ENCODE results near the gene POLR1G.

The POLR1G gene

GRCh38 chr19:45444318-45445041 is 38.0 kb downstream of the POLR1G start:
- Histone ChIP-seq H3K4me3 (ENCODE audit: low read depth in 1 of 2, low read length in 2 of 2) (peak overlapping the region; percentile 54 to 61), H3K9me3 (ENCODE audit: control insufficient read depth in 1 of 2, low read length in 2 of 2) (no peaks in the 10 kb centered on the region), H3K9ac (ENCODE audit: low read depth in 1 of 2, low read length in 2 of 2) (peak overlapping the region; percentile 60 to 81), H3K27me3 (ENCODE audit: control insufficient read depth in 1 of 2, insufficient read depth in 2 of 2, low read length in 2 of 2) (no peaks in the 10 kb centered on the region), H3K4me1 (ENCODE audit: control insufficient read depth in 1 of 2, insufficient read depth in 2 of 2, low read length in 2 of 2) (peaks cover 32 to 46% of the 10 kb centered on the region in 2 donors), H3K27ac (ENCODE audit: low read depth, low read length) (peak overlapping the region; percentile 73), H3K36me3 (ENCODE audit: control insufficient read depth in 1 of 2, insufficient read depth in 2 of 2, low read length in 2 of 2) (no peaks in the 10 kb centered on the region)

DNA sequence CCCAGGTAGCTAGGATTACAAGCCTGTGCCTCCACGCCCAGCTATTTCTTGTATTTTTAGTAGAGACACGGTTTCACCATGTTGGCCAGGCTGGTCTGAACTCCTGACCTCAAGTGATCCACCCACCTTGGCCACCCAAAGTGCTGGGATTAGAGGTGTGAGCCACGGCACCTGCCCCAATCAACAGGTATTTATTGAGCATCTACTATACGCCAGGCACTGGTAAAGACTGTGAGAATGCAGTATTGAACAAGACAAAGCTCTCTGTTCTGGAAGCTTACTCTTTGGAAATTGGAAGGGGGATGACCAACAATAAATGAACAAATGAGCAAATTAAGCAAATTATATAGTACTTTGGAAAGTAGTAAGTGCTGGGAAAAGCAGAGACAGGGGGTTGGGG is 38.7 kb downstream of the POLR1G start:
- no peak overlapping the region for H3K27ac ChIP-seq (ENCODE audit: low read depth, low read length)
- no peak overlapping the region for H3K4me3 ChIP-seq (ENCODE audit: low read depth in 1 of 2, low read length in 2 of 2)
- H3K9ac ChIP-seq (ENCODE audit: low read depth in 1 of 2, low read length in 2 of 2) = no peak overlapping the region
- H3K36me3 ChIP-seq (ENCODE audit: control insufficient read depth in 1 of 2, insufficient read depth in 2 of 2, low read length in 2 of 2) = no peaks in the 10 kb centered on the region
- H3K4me1 ChIP-seq (ENCODE audit: control insufficient read depth in 1 of 2, insufficient read depth in 2 of 2, low read length in 2 of 2) = peaks cover 33 to 50% of the 10 kb centered on the region in 2 donors
- no peaks in the 10 kb centered on the region for H3K9me3 ChIP-seq (ENCODE audit: control insufficient read depth in 1 of 2, low read length in 2 of 2)
- H3K27me3 ChIP-seq (ENCODE audit: control insufficient read depth in 1 of 2, insufficient read depth in 2 of 2, low read length in 2 of 2) = no peaks in the 10 kb centered on the region

- Histone ChIP-seq H3K27ac (ENCODE audit: low read depth, low read length) (no peak overlapping the region), H3K4me3 (ENCODE audit: low read depth in 1 of 2, low read length in 2 of 2) (no peak overlapping the region)
Measured at GRCh38 chr19:45446295-45446694, 39.9 kb downstream of the POLR1G start.

DNA sequence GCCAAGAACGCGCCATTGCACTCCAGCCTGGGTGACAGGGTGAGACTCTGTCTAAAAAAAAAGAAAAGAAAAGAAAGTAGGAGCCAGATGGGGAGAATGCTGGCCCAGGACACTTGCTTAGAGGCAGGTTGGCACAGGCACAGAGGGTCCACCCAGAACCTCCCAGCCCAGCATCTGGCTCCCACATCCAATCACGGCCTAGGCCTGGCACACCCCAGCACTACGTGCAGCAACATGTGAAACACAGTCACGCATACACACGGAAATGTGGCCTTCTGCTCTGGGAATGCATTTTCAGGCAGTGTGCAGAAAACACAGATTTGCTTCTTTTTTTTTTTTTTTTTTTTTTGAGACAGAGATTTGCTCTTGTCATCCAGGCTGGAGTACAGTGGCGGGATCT is 40.5 kb downstream of the POLR1G start:
- H3K4me3 ChIP-seq (ENCODE audit: low read depth in 1 of 2, low read length in 2 of 2) = no peak overlapping the region
- peaks cover 40 to 55% of the 10 kb centered on the region in 2 donors for H3K4me1 ChIP-seq (ENCODE audit: control insufficient read depth in 1 of 2, insufficient read depth in 2 of 2, low read length in 2 of 2)
- peak overlapping the region in 1 of 2 donors; percentile 16 for H3K9ac ChIP-seq (ENCODE audit: low read depth in 1 of 2, low read length in 2 of 2)
- H3K36me3 ChIP-seq (ENCODE audit: control insufficient read depth in 1 of 2, insufficient read depth in 2 of 2, low read length in 2 of 2) = no peaks in the 10 kb centered on the region
- H3K9me3 ChIP-seq (ENCODE audit: control insufficient read depth in 1 of 2, low read length in 2 of 2) = no peaks in the 10 kb centered on the region
- H3K27me3 ChIP-seq (ENCODE audit: control insufficient read depth in 1 of 2, insufficient read depth in 2 of 2, low read length in 2 of 2) = no peaks in the 10 kb centered on the region
- no peak overlapping the region for H3K27ac ChIP-seq (ENCODE audit: low read depth, low read length)

More at GRCh38 chr19:45446295-45446694, 39.9 kb downstream of the POLR1G start:
- no peak overlapping the region for H3K9ac ChIP-seq (ENCODE audit: low read depth in 1 of 2, low read length in 2 of 2)
- no peaks in the 10 kb centered on the region for H3K36me3 ChIP-seq (ENCODE audit: control insufficient read depth in 1 of 2, insufficient read depth in 2 of 2, low read length in 2 of 2)
- no peaks in the 10 kb centered on the region for H3K9me3 ChIP-seq (ENCODE audit: control insufficient read depth in 1 of 2, low read length in 2 of 2)
- H3K4me1 ChIP-seq (ENCODE audit: control insufficient read depth in 1 of 2, insufficient read depth in 2 of 2, low read length in 2 of 2) = peaks cover 35 to 52% of the 10 kb centered on the region in 2 donors
- no peaks in the 10 kb centered on the region for H3K27me3 ChIP-seq (ENCODE audit: control insufficient read depth in 1 of 2, insufficient read depth in 2 of 2, low read length in 2 of 2)

DNA sequence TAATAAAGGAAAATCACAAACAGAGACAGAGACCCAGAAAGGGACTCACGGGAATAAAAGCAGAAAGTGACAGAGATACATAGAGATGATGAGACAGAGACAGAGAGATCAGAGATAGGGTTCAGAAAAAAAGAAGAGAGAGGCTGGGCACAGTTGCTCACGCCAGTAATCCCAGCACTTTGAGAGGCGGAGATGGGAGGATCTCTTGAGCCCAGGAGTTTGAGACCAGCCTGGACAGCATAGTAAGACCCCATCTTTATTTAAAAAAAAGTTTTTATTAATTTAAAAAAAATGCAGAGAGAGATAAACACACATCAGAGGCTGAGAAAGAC is 41.9 kb downstream of the POLR1G start:
- no peak overlapping the region for H3K9ac ChIP-seq (ENCODE audit: low read depth in 1 of 2, low read length in 2 of 2)
- H3K4me3 ChIP-seq (ENCODE audit: low read depth in 1 of 2, low read length in 2 of 2) = no peak overlapping the region
- no peaks in the 10 kb centered on the region for H3K9me3 ChIP-seq (ENCODE audit: control insufficient read depth in 1 of 2, low read length in 2 of 2)
- H3K4me1 ChIP-seq (ENCODE audit: control insufficient read depth in 1 of 2, insufficient read depth in 2 of 2, low read length in 2 of 2) = peaks cover 34 to 48% of the 10 kb centered on the region in 2 donors
- H3K27ac ChIP-seq (ENCODE audit: low read depth, low read length) = no peak overlapping the region
- no peaks in the 10 kb centered on the region for H3K27me3 ChIP-seq (ENCODE audit: control insufficient read depth in 1 of 2, insufficient read depth in 2 of 2, low read length in 2 of 2)
- H3K36me3 ChIP-seq (ENCODE audit: control insufficient read depth in 1 of 2, insufficient read depth in 2 of 2, low read length in 2 of 2) = no peaks in the 10 kb centered on the region

DNA sequence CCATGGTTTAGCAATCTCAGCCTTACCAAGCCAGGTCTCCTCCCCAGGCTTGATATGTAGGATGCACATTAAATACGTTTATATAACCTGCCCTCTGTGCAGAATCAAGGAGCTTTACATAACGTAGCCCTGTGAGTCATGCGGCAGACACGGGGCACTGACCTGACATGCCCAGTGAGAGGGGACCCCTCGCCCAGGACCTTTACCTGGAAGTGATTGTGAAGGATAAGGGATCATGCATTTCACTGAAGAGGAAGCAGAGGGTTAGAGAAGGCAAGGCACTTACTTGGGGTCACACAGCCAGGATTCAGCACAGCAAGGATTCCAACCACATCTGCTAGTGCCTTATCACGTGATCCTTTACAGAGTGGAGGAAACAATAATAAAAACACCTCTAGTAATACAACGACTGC is 42.4 kb downstream of the POLR1G start:
- Histone ChIP-seq H3K4me1 (ENCODE audit: control insufficient read depth in 1 of 2, insufficient read depth in 2 of 2, low read length in 2 of 2) (peaks cover 34 to 48% of the 10 kb centered on the region in 2 donors), H3K27me3 (ENCODE audit: control insufficient read depth in 1 of 2, insufficient read depth in 2 of 2, low read length in 2 of 2) (no peaks in the 10 kb centered on the region), H3K27ac (ENCODE audit: low read depth, low read length) (no peak overlapping the region), H3K4me3 (ENCODE audit: low read depth in 1 of 2, low read length in 2 of 2) (peak overlapping the region in 1 of 2 donors; percentile 3), H3K9ac (ENCODE audit: low read depth in 1 of 2, low read length in 2 of 2) (peak overlapping the region; percentile 1 to 21), H3K9me3 (ENCODE audit: control insufficient read depth in 1 of 2, low read length in 2 of 2) (no peaks in the 10 kb centered on the region), H3K36me3 (ENCODE audit: control insufficient read depth in 1 of 2, insufficient read depth in 2 of 2, low read length in 2 of 2) (no peaks in the 10 kb centered on the region)

DNA sequence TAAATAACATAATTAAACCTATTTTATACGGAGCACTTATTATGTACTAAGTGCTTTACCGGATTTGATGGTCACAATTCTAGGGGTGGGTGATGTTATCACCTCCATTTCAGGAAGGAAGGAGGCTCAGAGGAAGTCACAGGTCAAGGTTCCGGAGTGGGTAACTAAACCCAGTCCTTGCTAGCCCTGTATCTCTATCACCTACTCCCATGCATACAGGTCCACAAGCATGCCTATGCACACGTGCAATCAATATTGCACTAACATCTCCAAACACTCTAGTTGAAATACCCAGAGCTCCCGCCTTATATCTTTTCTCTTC is 43.5 kb downstream of the POLR1G start:
- Histone ChIP-seq H3K27ac (ENCODE audit: low read depth, low read length) (peak overlapping the region; percentile 71), H3K36me3 (ENCODE audit: control insufficient read depth in 1 of 2, insufficient read depth in 2 of 2, low read length in 2 of 2) (no peaks in the 10 kb centered on the region), H3K4me3 (ENCODE audit: low read depth in 1 of 2, low read length in 2 of 2) (peak overlapping the region; percentile 59 to 66), H3K9ac (ENCODE audit: low read depth in 1 of 2, low read length in 2 of 2) (peak overlapping the region; percentile 67), H3K27me3 (ENCODE audit: control insufficient read depth in 1 of 2, insufficient read depth in 2 of 2, low read length in 2 of 2) (no peaks in the 10 kb centered on the region), H3K4me1 (ENCODE audit: control insufficient read depth in 1 of 2, insufficient read depth in 2 of 2, low read length in 2 of 2) (peaks cover 28 to 41% of the 10 kb centered on the region in 2 donors), H3K9me3 (ENCODE audit: control insufficient read depth in 1 of 2, low read length in 2 of 2) (no peaks in the 10 kb centered on the region)

- Histone ChIP-seq H3K27ac (ENCODE audit: low read depth, low read length) (peak overlapping the region; percentile 73), H3K4me1 (ENCODE audit: control insufficient read depth in 1 of 2, insufficient read depth in 2 of 2, low read length in 2 of 2) (peaks cover 37 to 49% of the 10 kb centered on the region in 2 donors), H3K27me3 (ENCODE audit: control insufficient read depth in 1 of 2, insufficient read depth in 2 of 2, low read length in 2 of 2) (no peaks in the 10 kb centered on the region), H3K9ac (ENCODE audit: low read depth in 1 of 2, low read length in 2 of 2) (peak overlapping the region; percentile 64 to 88), H3K36me3 (ENCODE audit: control insufficient read depth in 1 of 2, insufficient read depth in 2 of 2, low read length in 2 of 2) (no peaks in the 10 kb centered on the region), H3K4me3 (ENCODE audit: low read depth in 1 of 2, low read length in 2 of 2) (peak overlapping the region; percentile 69 to 79), H3K9me3 (ENCODE audit: control insufficient read depth in 1 of 2, low read length in 2 of 2) (no peaks in the 10 kb centered on the region)
Measured at GRCh38 chr19:45451131-45451849, 44.8 kb downstream of the POLR1G start.

GRCh38 chr19:45451850-45452387 is 45.5 kb downstream of the POLR1G start:
- H3K9me3 ChIP-seq (ENCODE audit: control insufficient read depth in 1 of 2, low read length in 2 of 2) = no peaks in the 10 kb centered on the region
- H3K27ac ChIP-seq (ENCODE audit: low read depth, low read length) = no peak overlapping the region
- no peak overlapping the region for H3K9ac ChIP-seq (ENCODE audit: low read depth in 1 of 2, low read length in 2 of 2)
- no peaks in the 10 kb centered on the region for H3K36me3 ChIP-seq (ENCODE audit: control insufficient read depth in 1 of 2, insufficient read depth in 2 of 2, low read length in 2 of 2)
- peaks cover 38 to 46% of the 10 kb centered on the region in 2 donors for H3K4me1 ChIP-seq (ENCODE audit: control insufficient read depth in 1 of 2, insufficient read depth in 2 of 2, low read length in 2 of 2)
- peak overlapping the region; percentile 69 to 79 for H3K4me3 ChIP-seq (ENCODE audit: low read depth in 1 of 2, low read length in 2 of 2)
- H3K27me3 ChIP-seq (ENCODE audit: control insufficient read depth in 1 of 2, insufficient read depth in 2 of 2, low read length in 2 of 2) = no peaks in the 10 kb centered on the region

All from duodenal mucosa (tissue), 2 donors.